OCI-LY7 (cell line): Measurements from ENCODE around the gene TRAF6. TPM values are rescaled to one million over a fixed set of nuclear protein-coding genes. Genes with fewer than 3 reads are reported as not detected.

Source experiments
- BruUV-seq: library from RNA; stranded (reverse); fragments of 400-500 nt; replicated peaks from 2 replicates; lab custom pipeline; 2021; lab: Mats Ljungman, UMichigan
- CTCF ChIA-PET: fragments of 300-600 bp; sonication (Branson Sonifier 250); formaldehyde crosslinking; loops from one replicate; lab custom pipeline; 2022; ENCODE audit warnings: antibody characterized with exemption; ENCODE audit not compliant: unreplicated experiment; lab: Charles Lee
- POLR2A ChIA-PET: fragments of 300-600 bp; sonication (Branson Sonifier 250); formaldehyde crosslinking; loops from one replicate; lab custom pipeline; 2022; ENCODE audit warnings: antibody characterized with exemption; lab: Charles Lee
- DNase-seq: peaks from one replicate; pipeline ENCODE4 v3.0.0-alpha.2; 2015; ENCODE audit warnings: low spot score
- H2AFZ ChIP-seq: fragments of 200-600 bp; sonication (generic), shearing (Covaris generic); 2 replicates; pipeline ENCODE4 v1.6.1; 2014; ENCODE audit warnings: mild to moderate bottlenecking, antibody characterized with exemption, low read length, moderate library complexity
- H3K27ac ChIP-seq: fragments of 200-600 bp; sonication (generic); 2 replicates; pipeline ENCODE4 v1.5.1; 2014; ENCODE audit warnings: mixed run types, low read depth, mild to moderate bottlenecking, moderate library complexity, low read length, inconsistent platforms; ENCODE audit not compliant: poor library complexity, severe bottlenecking
- H3K36me3 ChIP-seq: fragments of 200-600 bp; sonication (generic); 2 replicates; pipeline ENCODE4 v1.6.1; 2014; ENCODE audit warnings: mild to moderate bottlenecking, antibody characterized with exemption, low read length, moderate library complexity, mixed read lengths; ENCODE audit not compliant: insufficient read depth
- H3K4me1 ChIP-seq: fragments of 200-600 bp; sonication (generic); 2 replicates; pipeline ENCODE4 v1.5.1; 2014; ENCODE audit warnings: mild to moderate bottlenecking, low read length; ENCODE audit not compliant: insufficient read depth, poor library complexity, severe bottlenecking
- H3K4me2 ChIP-seq: fragments of 200-600 bp; sonication (generic); 2 replicates; pipeline ENCODE4 v1.6.1; 2014; ENCODE audit warnings: mild to moderate bottlenecking, low read length
- H3K4me3 ChIP-seq: fragments of 200-600 bp; sonication (generic); 2 replicates; pipeline ENCODE4 v1.5.1; 2014; ENCODE audit warnings: mild to moderate bottlenecking, low read depth, low read length; ENCODE audit not compliant: poor library complexity, severe bottlenecking
- H3K79me2 ChIP-seq: fragments of 200-600 bp; sonication (generic); 2 replicates; pipeline ENCODE4 v1.6.1; 2016; ENCODE audit warnings: low read depth, mild to moderate bottlenecking, low read length, moderate library complexity, mixed read lengths; ENCODE audit not compliant: insufficient read depth
- H3K9me2 ChIP-seq: fragments of 200-600 bp; sonication (generic); 2 replicates; pipeline ENCODE4 v1.6.1; 2016; ENCODE audit warnings: mild to moderate bottlenecking, low read length, mixed read lengths; ENCODE audit not compliant: insufficient read depth
- H3K9me3 ChIP-seq: fragments of 200-600 bp; sonication (generic); 2 replicates; pipeline ENCODE4 v1.6.1; 2014; ENCODE audit warnings: mild to moderate bottlenecking, mixed run types, low read length, mixed read lengths
- H4K20me1 ChIP-seq: fragments of 200-600 bp; sonication (generic); 2 replicates; pipeline ENCODE4 v1.6.1; 2014; ENCODE audit warnings: mild to moderate bottlenecking, antibody characterized with exemption, low read length, moderate library complexity, mixed read lengths; ENCODE audit not compliant: insufficient read depth
- EZH2phosphoT487 ChIP-seq: fragments of 200-600 bp; sonication (generic); IDR thresholded peaks from 2 replicates; pipeline ENCODE4 v1.6.1; 2018; ENCODE audit warnings: low read depth, borderline replicate concordance, mild to moderate bottlenecking, mixed run types, antibody characterized with exemption, low read length, moderate library complexity, mixed read lengths
- intact Hi-C: fragments of 100-400 bp; cut with micrococcal nuclease; formaldehyde crosslinking; loops from one replicate; pipeline ENCODE4 v1.10.0; 2022; ENCODE audit not compliant: unreplicated experiment
- total RNA-seq, 2 experiments: library from RNA; depleted of rRNA in 1 of 2; stranded (reverse); fragments of >200 nt in 1 of 2; shearing (Covaris generic) in 1 of 2; gene quantifications; 2 replicates each; pipeline ENCODE4 v1.2.3, GENCODE V29; 2014 to 2022
- TF ChIP-seq, protein P1 (sequence below): fragments of 200-600 bp; sonication (generic); conservative IDR thresholded peaks from 2 replicates; pipeline ENCODE4 v1.5.1; 2014; ENCODE audit warnings: mild to moderate bottlenecking, antibody characterized with exemption, low read length, moderate library complexity, mixed read lengths

The TRAF6 gene
- total RNA-seq, 2 experiments from 2014 or later: 5.5 to 10.2 TPM

DNA sequence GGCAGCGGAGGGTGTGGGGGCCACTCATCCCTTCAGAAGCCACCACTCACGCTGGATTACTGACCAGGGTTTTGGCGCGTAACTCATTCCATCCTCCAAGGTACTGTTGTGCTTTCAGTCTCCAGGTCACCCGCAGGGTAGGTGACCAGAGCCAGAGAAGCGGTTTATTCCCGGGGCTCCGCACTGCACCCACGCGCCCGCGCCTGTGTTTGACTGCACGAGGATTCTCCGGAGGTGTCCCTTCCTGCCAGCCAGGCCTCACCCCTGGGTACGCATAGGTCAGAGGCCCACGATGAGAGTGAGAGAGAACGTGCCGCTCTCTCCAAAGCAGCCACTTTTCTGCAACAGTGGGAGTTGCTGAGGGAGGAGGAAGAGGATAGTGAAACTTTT lies 55.5 kb downstream of the TRAF6 start:
- Histone ChIP-seq H3K36me3 (no peaks in the 10 kb centered on the region), H3K4me3 (no peak overlapping the region), H4K20me1 (no peaks in the 10 kb centered on the region), H3K79me2 (no peaks in the 10 kb centered on the region), H3K9me2 (no peaks in the 10 kb centered on the region), H3K9me3 (no peaks in the 10 kb centered on the region), H3K4me2 (no peak overlapping the region), H3K27ac (no peak overlapping the region), H3K4me1 (peaks cover 9% of the 10 kb centered on the region), H2AFZ (no peak overlapping the region)
- no peak for DNase-seq
- TF ChIP-seq EZH2phosphoT487: no peak
- TF ChIP-seq, protein P1, sequence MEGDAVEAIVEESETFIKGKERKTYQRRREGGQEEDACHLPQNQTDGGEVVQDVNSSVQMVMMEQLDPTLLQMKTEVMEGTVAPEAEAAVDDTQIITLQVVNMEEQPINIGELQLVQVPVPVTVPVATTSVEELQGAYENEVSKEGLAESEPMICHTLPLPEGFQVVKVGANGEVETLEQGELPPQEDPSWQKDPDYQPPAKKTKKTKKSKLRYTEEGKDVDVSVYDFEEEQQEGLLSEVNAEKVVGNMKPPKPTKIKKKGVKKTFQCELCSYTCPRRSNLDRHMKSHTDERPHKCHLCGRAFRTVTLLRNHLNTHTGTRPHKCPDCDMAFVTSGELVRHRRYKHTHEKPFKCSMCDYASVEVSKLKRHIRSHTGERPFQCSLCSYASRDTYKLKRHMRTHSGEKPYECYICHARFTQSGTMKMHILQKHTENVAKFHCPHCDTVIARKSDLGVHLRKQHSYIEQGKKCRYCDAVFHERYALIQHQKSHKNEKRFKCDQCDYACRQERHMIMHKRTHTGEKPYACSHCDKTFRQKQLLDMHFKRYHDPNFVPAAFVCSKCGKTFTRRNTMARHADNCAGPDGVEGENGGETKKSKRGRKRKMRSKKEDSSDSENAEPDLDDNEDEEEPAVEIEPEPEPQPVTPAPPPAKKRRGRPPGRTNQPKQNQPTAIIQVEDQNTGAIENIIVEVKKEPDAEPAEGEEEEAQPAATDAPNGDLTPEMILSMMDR: no peak
- no TSS peak for BruUV-seq
- ChIA-PET CTCF (no interaction called here), POLR2A (no interaction called here)
- intact Hi-C loops: no loop called here

GRCh38 chr11:36453678-36454077 lies 56.4 kb downstream of the TRAF6 start:
- DNase-seq: peak; percentile 4
- CTCF ChIA-PET: no interaction called here
- BruUV-seq: no TSS peak
- Histone ChIP-seq H3K9me2 (no peaks in the 10 kb centered on the region), H3K4me2 (no peak overlapping the region), H3K79me2 (no peaks in the 10 kb centered on the region), H3K4me3 (no peak overlapping the region), H2AFZ (0 out of 2 replicates have a peak overlapping the region, but pooled peaks have one; percentile 2), H3K27ac (no peak overlapping the region), H3K36me3 (no peaks in the 10 kb centered on the region), H4K20me1 (no peaks in the 10 kb centered on the region), H3K4me1 (peaks cover 9% of the 10 kb centered on the region), H3K9me3 (no peaks in the 10 kb centered on the region)
- intact Hi-C loops: no loop called here
- TF ChIP-seq, protein P1: no peak
- no peak for TF ChIP-seq EZH2phosphoT487
- POLR2A ChIA-PET: interaction anchor here (0.6 kb wide), 1 partner anchor 143 kb away, joined by 3 read pairs; no protein-coding TSS in a partner anchor

- TF ChIP-seq, protein P1: no peak
- no peak for TF ChIP-seq EZH2phosphoT487
- H3K27ac ChIP-seq: no peak overlapping the region
- CTCF ChIA-PET: no interaction called here
- no peaks in the 10 kb centered on the region for H3K9me3 ChIP-seq
- POLR2A ChIA-PET: interaction anchor here (0.6 to 0.7 kb wide), 2 partner anchors 33 to 142 kb away, joined by 3 to 5 read pairs; no protein-coding TSS in a partner anchor
- H3K4me3 ChIP-seq: no peak overlapping the region
- H3K4me2 ChIP-seq: no peak overlapping the region
- no peak for DNase-seq
- H4K20me1 ChIP-seq: no peaks in the 10 kb centered on the region
- H3K9me2 ChIP-seq: no peaks in the 10 kb centered on the region
- H3K36me3 ChIP-seq: no peaks in the 10 kb centered on the region
- no peaks in the 10 kb centered on the region for H3K79me2 ChIP-seq
- BruUV-seq: no TSS peak
- 0 out of 2 replicates have a peak overlapping the region, but pooled peaks have one; percentile 2 for H2AFZ ChIP-seq
- H3K4me1 ChIP-seq: peaks cover 9% of the 10 kb centered on the region
- intact Hi-C loops: no loop called here
Measured at GRCh38 chr11:36452961-36453360, 57.1 kb downstream of the TRAF6 start.
